B cell (primary cell): ENCODE results near the gene GPR142. TPM values are rescaled to one million over a fixed set of nuclear protein-coding genes. Genes with fewer than 3 reads are reported as not detected.

ENCODE experiments used
- ATAC-seq: fragments of 200-7000 bp; cut with Tn5 transposase; one replicate; pipeline ENCODE4 v1.10.0; 2021; ENCODE audit warnings: low read depth, mild to moderate bottlenecking, moderate number of reproducible peaks, moderate library complexity
- CTCF ChIA-PET: fragments of 350-600 bp; sonication (Branson Sonifier 250); formaldehyde crosslinking; loops from one replicate; lab custom pipeline; 2021; ENCODE audit warnings: antibody characterized with exemption, inconsistent platforms; lab: Charles Lee
- POLR2A ChIA-PET: fragments of 350-600 bp; sonication (Branson Sonifier 250); formaldehyde crosslinking; loops from one replicate; lab custom pipeline; 2021; ENCODE audit warnings: antibody characterized with exemption; lab: Charles Lee
- DNase-seq: peaks from one replicate; pipeline ENCODE4 v3.0.0; 2013
- H2AFZ ChIP-seq: 2 replicates; pipeline ENCODE4 v1.6.1; 2012; ENCODE audit warnings: mild to moderate bottlenecking, low read depth, low read length; ENCODE audit not compliant: insufficient read depth, poor library complexity, severe bottlenecking
- H3K27ac ChIP-seq, 2 donors: 1 replicate in 1 of 2; 2 replicates in 1 of 2; pipeline ENCODE4 v1.5.1; 2012 to 2013; ENCODE audit warnings: low read length in 2 of 2, mild to moderate bottlenecking in 2 of 2, moderate library complexity in 1 of 2
- H3K27me3 ChIP-seq, 4 experiments: fragments of 200-600 bp in 1 of 4; sonication (generic) in 1 of 4; replicated peaks in 1 of 4; 1 replicate in 2 of 4; 2 replicates in 2 of 4; pipeline versions ENCODE4 v1.6.1 to v1.7.0; 2013 to 2016; ENCODE audit warnings: low read length in 3 of 4, mild to moderate bottlenecking in 2 of 4, mixed read lengths in 1 of 4, moderate library complexity in 1 of 4; ENCODE audit not compliant: insufficient read depth in 4 of 4, control insufficient read depth in 3 of 4; ENCODE audit errors: control extremely low read depth in 1 of 4
- H3K36me3 ChIP-seq, 2 experiments: replicated peaks in 1 of 2; 1 replicate in 1 of 2; 2 replicates in 1 of 2; pipeline versions ENCODE4 v1.6.1 to v1.7.1; 2013; ENCODE audit warnings: low read length in 1 of 2; ENCODE audit not compliant: insufficient read depth in 2 of 2, control insufficient read depth in 1 of 2; ENCODE audit errors: control extremely low read depth in 1 of 2, extremely low read depth in 1 of 2
- H3K4me1 ChIP-seq, 2 donors: fragments of 200-600 bp in 1 of 2; sonication (generic) in 1 of 2; 1 replicate in 1 of 2; 2 replicates in 1 of 2; pipeline versions ENCODE4 v1.5.1 to v1.6.1; 2013 to 2017; ENCODE audit warnings: low read length in 2 of 2; ENCODE audit not compliant: control insufficient read depth in 2 of 2, insufficient read depth in 2 of 2
- H3K4me2 ChIP-seq: replicated peaks from 2 replicates; pipeline ENCODE3; 2012; ENCODE audit warnings: mild to moderate bottlenecking, low read depth, low read length; ENCODE audit not compliant: poor library complexity, severe bottlenecking
- H3K4me3 ChIP-seq, 5 experiments: fragments of 200-600 bp in 1 of 5; sonication (generic) in 1 of 5; 1 replicate in 3 of 5; 2 replicates in 2 of 5; pipeline versions ENCODE4 v1.5.1 to v1.7.0; 2011 to 2016; ENCODE audit warnings: low read length in 4 of 5, mild to moderate bottlenecking in 4 of 5, low read depth in 2 of 5, control low read depth in 1 of 5, moderate library complexity in 1 of 5; ENCODE audit not compliant: insufficient read depth in 1 of 5; ENCODE audit errors: control extremely low read depth in 1 of 5, extremely low read depth in 1 of 5
- H3K79me2 ChIP-seq: fragments of 200-600 bp; sonication (generic); one replicate; pipeline ENCODE4 v1.6.0; 2016; ENCODE audit warnings: low read length; ENCODE audit not compliant: control insufficient read depth, insufficient read depth
- H3K9ac ChIP-seq: fragments of 200-600 bp; sonication (generic); 2 replicates; pipeline ENCODE4 v1.6.1; 2017; ENCODE audit warnings: mild to moderate bottlenecking, low read length, moderate library complexity
- H3K9me3 ChIP-seq, 3 donors: one replicate each; pipeline versions ENCODE4 v1.6.1 to v1.7.1; 2013; ENCODE audit warnings: low read length in 2 of 3; ENCODE audit not compliant: control insufficient read depth in 2 of 3, insufficient read depth in 1 of 3; ENCODE audit errors: control extremely low read depth in 1 of 3
- H4K20me1 ChIP-seq: 2 replicates; pipeline ENCODE4 v1.6.0; 2012; ENCODE audit warnings: mild to moderate bottlenecking, low read length; ENCODE audit not compliant: insufficient read depth, control insufficient read depth, poor library complexity, severe bottlenecking
- H3K27ac Mint-ChIP-seq: one replicate; pipeline ENCODE4 v1.8.0; 2021; ENCODE audit warnings: mixed read lengths
- H3K27me3 Mint-ChIP-seq: one replicate; pipeline ENCODE4 v1.8.0; 2021; ENCODE audit warnings: mixed read lengths
- H3K4me1 Mint-ChIP-seq: one replicate; pipeline ENCODE4 v1.8.0; 2021; ENCODE audit warnings: mixed read lengths
- H3K4me3 Mint-ChIP-seq: one replicate; pipeline ENCODE4 v1.8.0; 2021; ENCODE audit warnings: mixed read lengths
- H3K9me3 Mint-ChIP-seq: one replicate; pipeline ENCODE4 v1.8.0; 2022; ENCODE audit warnings: mixed read lengths; ENCODE audit not compliant: insufficient read depth
- EZH2 ChIP-seq: IDR thresholded peaks from 2 replicates; pipeline ENCODE4 v1.6.1; 2012; ENCODE audit warnings: borderline replicate concordance, low read depth, mild to moderate bottlenecking, moderate library complexity, low read length; ENCODE audit not compliant: insufficient read depth, poor library complexity, severe bottlenecking
- WGBS: methylation state at CpG from one replicate; pipeline ENCODE4 v1.1.5; 2013; ENCODE audit warnings: missing lambda C conversion rate; ENCODE audit not compliant: insufficient coverage; 5-methylcytosine and 5-hydroxymethylcytosine counted together
- intact Hi-C: fragments of 100-400 bp; cut with micrococcal nuclease; formaldehyde crosslinking; loops from one replicate; pipeline ENCODE4 v1.10.0; 2022
- polyA plus RNA-seq: library from polyadenylated mRNA; depleted of rRNA; stranded (reverse); fragments of >200 nt; gene quantifications from 2 replicates; pipeline ENCODE4 v1.2.3, GENCODE V29; 2012
- total RNA-seq, 2 donors: library from RNA; stranded (reverse); fragments of 120-200 nt in 1 of 2; gene quantifications; 1 replicate in 1 of 2; 2 replicates in 1 of 2; pipeline versions ENCODE4 v1.2.3 to v1.2.4, GENCODE V29; 2013 to 2022
- TF ChIP-seq, protein P1 (sequence below): fragments of 200-600 bp; IDR thresholded peaks from one replicate; pipeline ENCODE4 v1.8.0; 2022; ENCODE audit warnings: antibody characterized with exemption, mild to moderate bottlenecking

GPR142 gene
- total and polyA plus RNA-seq, 2 donors (not counting 1 experiment from before 2014, with no cell fraction given): not detected

GRCh38 chr17:74325743-74326379 lies 41.4 kb upstream of the GPR142 start, which contains the start of gene KIF19:
Gene KIF19, plus strand, starts transcription at chr17:74326226. Its CDS starts 124 bp downstream, at chr17:74326350.
- Histone ChIP-seq H3K9ac (no peak within 1 kb of the TSS), H3K4me1 (peaks cover 8 to 13% of the 10 kb centered on the region in 2 donors), H2AFZ (no peak within 1 kb of the TSS), H3K4me3 (no peak within 1 kb of the TSS), H3K9me3 (no peaks in the 10 kb centered on the region), H3K4me2 (peak within 1 kb of the TSS; percentile 62), H3K27ac (no peak within 1 kb of the TSS), H3K79me2 (no peaks in the 10 kb centered on the region), H3K27me3 (peaks cover 0 to 30% (median 5%) of the 10 kb centered on the region in 4 experiments), H3K36me3 (no peaks in the 10 kb centered on the region), H4K20me1 (no peaks in the 10 kb centered on the region)
- Mint-ChIP-seq H3K27me3 (peaks cover 55% of the 10 kb centered on the region), H3K4me1 (peaks cover 4% of the 10 kb centered on the region), H3K4me3 (peak within 1 kb of the TSS; percentile 47), H3K9me3 (no peaks in the 10 kb centered on the region), H3K27ac (no peak within 1 kb of the TSS)
- ATAC-seq (no peak), DNase-seq (peak; percentile 20)
- TF ChIP-seq, protein P1, sequence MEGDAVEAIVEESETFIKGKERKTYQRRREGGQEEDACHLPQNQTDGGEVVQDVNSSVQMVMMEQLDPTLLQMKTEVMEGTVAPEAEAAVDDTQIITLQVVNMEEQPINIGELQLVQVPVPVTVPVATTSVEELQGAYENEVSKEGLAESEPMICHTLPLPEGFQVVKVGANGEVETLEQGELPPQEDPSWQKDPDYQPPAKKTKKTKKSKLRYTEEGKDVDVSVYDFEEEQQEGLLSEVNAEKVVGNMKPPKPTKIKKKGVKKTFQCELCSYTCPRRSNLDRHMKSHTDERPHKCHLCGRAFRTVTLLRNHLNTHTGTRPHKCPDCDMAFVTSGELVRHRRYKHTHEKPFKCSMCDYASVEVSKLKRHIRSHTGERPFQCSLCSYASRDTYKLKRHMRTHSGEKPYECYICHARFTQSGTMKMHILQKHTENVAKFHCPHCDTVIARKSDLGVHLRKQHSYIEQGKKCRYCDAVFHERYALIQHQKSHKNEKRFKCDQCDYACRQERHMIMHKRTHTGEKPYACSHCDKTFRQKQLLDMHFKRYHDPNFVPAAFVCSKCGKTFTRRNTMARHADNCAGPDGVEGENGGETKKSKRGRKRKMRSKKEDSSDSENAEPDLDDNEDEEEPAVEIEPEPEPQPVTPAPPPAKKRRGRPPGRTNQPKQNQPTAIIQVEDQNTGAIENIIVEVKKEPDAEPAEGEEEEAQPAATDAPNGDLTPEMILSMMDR: no peak
- no peak for TF ChIP-seq EZH2
- ChIA-PET CTCF (no interaction called here), POLR2A (no interaction called here)
- intact Hi-C loops: no loop called here
- WGBS: 5% methylated on average over 73 of the region's 73 CpGs

GRCh38 chr17:74326506-74326905 lies 40.8 kb upstream of the GPR142 start:
- Histone ChIP-seq H3K9me3 (no peaks in the 10 kb centered on the region), H4K20me1 (no peaks in the 10 kb centered on the region), H3K79me2 (no peaks in the 10 kb centered on the region), H3K4me2 (peak overlapping the region; percentile 62), H3K27ac (no peak overlapping the region), H3K9ac (no peak overlapping the region), H2AFZ (no peak overlapping the region), H3K27me3 (peaks cover 0 to 30% (median 5%) of the 10 kb centered on the region in 4 experiments), H3K4me3 (no peak overlapping the region), H3K4me1 (peaks cover 8 to 13% of the 10 kb centered on the region in 2 donors), H3K36me3 (no peaks in the 10 kb centered on the region)
- H3K9me3 Mint-ChIP-seq: no peaks in the 10 kb centered on the region
- TF ChIP-seq, protein P1: no peak
- no peak for TF ChIP-seq EZH2
- 41% methylated on average over 8 of the region's 10 CpGs for WGBS
- no peak overlapping the region for H3K27ac Mint-ChIP-seq
- ATAC-seq: no peak
- intact Hi-C loops: no loop called here
- ChIA-PET CTCF (no interaction called here), POLR2A (no interaction called here)
- H3K4me1 Mint-ChIP-seq: peaks cover 4% of the 10 kb centered on the region
- H3K27me3 Mint-ChIP-seq: peaks cover 55% of the 10 kb centered on the region
- H3K4me3 Mint-ChIP-seq: no peak overlapping the region
- no peak for DNase-seq
